ENCODE results near the gene MDFI.

MDFI gene

DNA sequence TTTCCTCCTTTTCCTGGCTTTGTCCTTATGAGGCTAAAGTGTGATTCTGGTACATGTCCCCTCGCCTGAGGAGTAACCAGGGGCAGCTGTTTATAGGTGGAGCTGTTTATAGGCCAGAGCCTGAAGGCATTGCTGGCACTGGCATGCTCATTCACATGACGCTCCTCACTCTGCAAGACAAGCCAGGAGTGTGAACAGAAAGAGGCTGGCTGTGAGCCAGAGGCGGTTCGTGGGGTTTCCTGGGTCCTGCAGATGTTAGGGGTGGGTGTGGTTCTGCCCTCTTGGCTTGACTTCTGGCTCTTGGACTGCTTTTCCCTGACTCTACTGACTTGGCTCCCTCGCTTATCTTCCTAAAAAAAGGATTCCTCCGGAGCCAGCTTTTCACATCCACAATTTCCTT is 12.8 kb upstream of the MDFI start:
- H3K27ac ChIP-seq: no peak overlapping the region
- TF ChIP-seq CTCF (IDR thresholded peaks at IDR 0.05) (no peak), ZFX (IDR thresholded peaks at IDR 0.05; ENCODE audit: borderline replicate concordance) (no peak)

DNA sequence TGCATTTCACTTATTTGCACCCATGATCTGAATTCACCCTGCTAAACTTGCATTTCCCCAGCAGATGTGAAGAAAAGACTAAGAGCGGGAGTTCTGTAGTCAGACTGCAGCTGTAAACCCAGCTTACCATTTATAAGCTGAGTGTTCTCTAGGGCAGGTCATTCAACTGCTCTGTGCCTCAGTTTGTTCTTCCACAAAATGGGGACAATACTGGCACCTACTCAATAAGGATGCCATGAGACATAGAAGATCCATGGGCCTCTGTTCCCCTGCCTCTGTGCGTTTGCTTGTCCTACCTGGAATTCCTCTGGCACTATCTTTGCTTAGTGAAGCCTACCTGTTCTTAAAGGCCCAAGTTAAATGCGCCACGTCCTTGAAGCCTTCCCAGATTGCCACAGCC is 12.2 kb upstream of the MDFI start:
- H3K27ac ChIP-seq: no peak overlapping the region
- TF ChIP-seq ZFX (IDR thresholded peaks at IDR 0.05; ENCODE audit: borderline replicate concordance) (no peak), CTCF (IDR thresholded peaks at IDR 0.05) (no peak)

- no peak overlapping the region for H3K27ac ChIP-seq
- no peak for TF ChIP-seq CTCF (IDR thresholded peaks at IDR 0.05)
- TF ChIP-seq ZFX (IDR thresholded peaks at IDR 0.05; ENCODE audit: borderline replicate concordance): no peak
Measured at GRCh38 chr6:41626917-41627316, 11.4 kb upstream of the MDFI start.

DNA sequence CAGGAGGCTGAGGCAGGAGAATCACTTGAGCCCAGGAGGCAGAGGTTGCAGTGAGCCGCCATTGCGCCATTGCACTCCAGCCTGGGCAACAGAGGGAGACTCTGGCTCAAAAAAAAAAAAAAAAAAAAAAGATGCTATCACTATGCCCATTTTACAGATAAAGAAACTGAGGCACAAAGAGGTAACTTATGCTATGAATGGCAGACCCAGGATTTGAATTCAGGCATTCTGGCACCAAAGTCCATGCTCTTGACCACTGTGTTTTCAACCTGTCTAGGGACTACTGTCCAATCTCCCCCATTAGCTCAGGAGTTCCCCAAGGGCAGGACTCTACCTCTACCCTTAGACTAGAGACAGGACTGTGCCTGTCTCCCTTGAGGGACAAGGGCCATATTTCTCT is 9.1 kb upstream of the MDFI start:
- TF ChIP-seq ZFX (IDR thresholded peaks at IDR 0.05; ENCODE audit: borderline replicate concordance) (no peak), CTCF (IDR thresholded peaks at IDR 0.05) (no peak)
- no peak overlapping the region for H3K27ac ChIP-seq

DNA sequence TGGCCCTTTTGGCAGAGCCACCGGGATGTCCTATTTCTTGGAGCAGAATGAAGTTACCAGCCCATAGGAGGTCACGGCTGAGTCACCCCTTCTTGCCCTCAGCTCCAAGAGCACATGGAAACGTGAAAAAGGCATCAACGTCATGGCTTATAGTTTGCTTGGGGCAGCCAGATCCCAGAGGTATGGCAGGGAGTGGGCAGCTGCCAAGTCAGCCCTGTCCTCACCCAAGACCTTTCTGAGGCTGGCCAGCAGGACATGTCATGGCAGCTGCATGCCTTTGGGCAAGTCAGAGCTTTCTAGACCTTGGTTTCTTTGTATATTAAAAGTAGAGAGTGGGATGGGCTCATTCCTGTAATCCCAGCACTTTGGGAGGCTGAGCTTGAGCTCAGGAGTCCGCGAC is 8.2 kb upstream of the MDFI start:
- TF ChIP-seq CTCF (IDR thresholded peaks at IDR 0.05) (no peak), ZFX (IDR thresholded peaks at IDR 0.05; ENCODE audit: borderline replicate concordance) (no peak)
- no peak overlapping the region for H3K27ac ChIP-seq

- no peak for TF ChIP-seq ZFX (IDR thresholded peaks at IDR 0.05; ENCODE audit: borderline replicate concordance)
- no peak for TF ChIP-seq CTCF (IDR thresholded peaks at IDR 0.05)
- H3K27ac ChIP-seq: no peak overlapping the region
Measured at GRCh38 chr6:41630946-41631345, 7.3 kb upstream of the MDFI start.

DNA sequence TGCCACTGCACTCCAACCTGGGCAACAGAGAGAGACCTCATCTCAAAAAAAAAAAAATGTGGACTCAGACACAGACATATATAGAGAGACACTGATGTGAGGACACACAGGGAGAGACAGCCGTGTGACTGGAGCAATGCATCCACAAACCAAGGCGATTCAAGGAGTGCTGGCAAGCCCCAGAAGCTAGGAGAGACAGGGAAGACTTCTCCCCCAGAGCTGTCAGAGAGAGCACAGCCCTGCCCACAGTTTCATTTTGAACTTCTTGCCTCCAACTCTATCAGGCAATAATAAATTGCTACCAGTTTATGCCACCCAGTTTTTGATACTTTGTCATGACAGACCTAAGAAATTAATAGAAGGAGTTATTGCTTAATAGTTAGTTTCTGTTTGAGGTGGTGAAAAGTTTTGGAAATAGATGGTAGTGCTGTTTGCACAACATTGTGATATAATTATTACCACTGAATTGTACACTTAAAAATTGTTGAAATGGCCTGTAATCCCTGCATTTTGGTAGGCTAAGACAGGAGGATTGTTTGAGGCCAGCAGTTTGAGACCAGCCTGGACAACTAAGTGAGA is 5.1 kb upstream of the MDFI start:
- TF ChIP-seq ZFX (IDR thresholded peaks at IDR 0.05; ENCODE audit: borderline replicate concordance): no peak
- TF ChIP-seq CTCF (IDR thresholded peaks at IDR 0.05): no peak
- H3K27ac ChIP-seq: no peak overlapping the region
